ENCODE results near the gene PLLP.

Gene PLLP

GRCh38 chr16:57226701-57227621, 57.5 kb downstream of the PLLP start:
- TF ChIP-seq, protein P1, sequence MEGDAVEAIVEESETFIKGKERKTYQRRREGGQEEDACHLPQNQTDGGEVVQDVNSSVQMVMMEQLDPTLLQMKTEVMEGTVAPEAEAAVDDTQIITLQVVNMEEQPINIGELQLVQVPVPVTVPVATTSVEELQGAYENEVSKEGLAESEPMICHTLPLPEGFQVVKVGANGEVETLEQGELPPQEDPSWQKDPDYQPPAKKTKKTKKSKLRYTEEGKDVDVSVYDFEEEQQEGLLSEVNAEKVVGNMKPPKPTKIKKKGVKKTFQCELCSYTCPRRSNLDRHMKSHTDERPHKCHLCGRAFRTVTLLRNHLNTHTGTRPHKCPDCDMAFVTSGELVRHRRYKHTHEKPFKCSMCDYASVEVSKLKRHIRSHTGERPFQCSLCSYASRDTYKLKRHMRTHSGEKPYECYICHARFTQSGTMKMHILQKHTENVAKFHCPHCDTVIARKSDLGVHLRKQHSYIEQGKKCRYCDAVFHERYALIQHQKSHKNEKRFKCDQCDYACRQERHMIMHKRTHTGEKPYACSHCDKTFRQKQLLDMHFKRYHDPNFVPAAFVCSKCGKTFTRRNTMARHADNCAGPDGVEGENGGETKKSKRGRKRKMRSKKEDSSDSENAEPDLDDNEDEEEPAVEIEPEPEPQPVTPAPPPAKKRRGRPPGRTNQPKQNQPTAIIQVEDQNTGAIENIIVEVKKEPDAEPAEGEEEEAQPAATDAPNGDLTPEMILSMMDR (IDR thresholded peaks at IDR 0.05; ENCODE audit: low read depth, low read length): no peak
- no peak for DNase-seq (ENCODE audit: extremely low read depth, low read depth)

- no peak for DNase-seq (ENCODE audit: extremely low read depth, low read depth)
- TF ChIP-seq, protein P1 (IDR thresholded peaks at IDR 0.05; ENCODE audit: low read depth, low read length): no peak
Measured at GRCh38 chr16:57225978-57226377, 58.5 kb downstream of the PLLP start.

DNA sequence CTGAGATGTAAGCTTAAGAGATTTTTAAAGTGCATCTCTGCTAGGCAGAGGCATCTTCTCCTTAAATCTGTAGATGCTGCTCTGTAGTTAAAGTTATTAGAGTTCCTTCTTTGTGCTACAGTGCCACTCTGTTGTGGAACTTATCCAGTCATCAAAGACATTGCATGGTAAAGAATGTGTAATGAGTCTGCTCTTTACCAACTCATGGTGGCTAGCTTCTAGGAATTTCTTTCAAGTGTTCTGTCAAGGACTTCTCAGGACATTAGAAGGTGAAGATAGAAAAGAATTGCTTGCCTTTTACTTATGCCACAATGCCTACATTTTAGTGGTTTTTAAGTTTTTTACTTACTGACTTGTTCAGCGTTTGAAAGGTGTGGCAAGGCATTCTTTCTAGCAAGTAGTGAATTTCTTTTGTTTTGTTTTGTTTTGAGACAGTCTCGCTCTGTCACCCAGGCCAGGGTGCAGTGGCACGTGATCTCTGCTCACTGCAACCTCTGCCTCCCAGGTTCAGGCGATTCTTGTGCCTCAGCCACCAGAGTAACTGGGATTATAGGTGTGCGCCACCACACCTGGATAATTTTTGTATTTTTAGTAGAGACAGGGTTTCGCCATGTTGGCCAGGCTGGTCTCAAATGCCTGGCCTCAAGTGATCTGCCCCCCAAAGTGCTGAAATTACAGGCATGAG, 59.7 kb downstream of the PLLP start:
- DNase-seq (ENCODE audit: extremely low read depth, low read depth): no peak
- TF ChIP-seq, protein P1 (IDR thresholded peaks at IDR 0.05; ENCODE audit: low read depth, low read length): no peak

GRCh38 chr16:57223057-57223456, 61.4 kb downstream of the PLLP start:
- TF ChIP-seq, protein P1 (IDR thresholded peaks at IDR 0.05; ENCODE audit: low read depth, low read length): no peak
- DNase-seq (ENCODE audit: extremely low read depth, low read depth): no peak

DNA sequence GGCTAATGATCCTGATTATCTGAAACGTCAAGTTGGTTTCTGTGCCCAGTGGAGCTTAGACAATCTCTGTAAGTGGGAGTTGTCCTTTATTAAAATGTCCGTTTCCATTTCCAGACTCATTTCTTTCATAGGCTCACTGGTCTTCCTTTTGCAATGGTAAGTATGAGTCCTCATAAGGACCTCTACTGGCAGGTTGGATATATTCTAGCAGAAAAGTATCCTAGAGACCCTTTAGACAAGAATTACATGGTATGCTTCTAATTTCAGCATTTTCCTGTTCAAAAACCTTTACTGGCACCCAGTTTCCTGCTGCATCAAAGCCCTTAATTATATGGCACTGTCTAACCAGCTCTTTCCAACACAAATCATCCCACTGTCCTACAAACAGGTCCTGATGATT, 67.5 kb downstream of the PLLP start:
- no peak for DNase-seq (ENCODE audit: extremely low read depth, low read depth)
- TF ChIP-seq, protein P1 (IDR thresholded peaks at IDR 0.05; ENCODE audit: low read depth, low read length): no peak

DNA sequence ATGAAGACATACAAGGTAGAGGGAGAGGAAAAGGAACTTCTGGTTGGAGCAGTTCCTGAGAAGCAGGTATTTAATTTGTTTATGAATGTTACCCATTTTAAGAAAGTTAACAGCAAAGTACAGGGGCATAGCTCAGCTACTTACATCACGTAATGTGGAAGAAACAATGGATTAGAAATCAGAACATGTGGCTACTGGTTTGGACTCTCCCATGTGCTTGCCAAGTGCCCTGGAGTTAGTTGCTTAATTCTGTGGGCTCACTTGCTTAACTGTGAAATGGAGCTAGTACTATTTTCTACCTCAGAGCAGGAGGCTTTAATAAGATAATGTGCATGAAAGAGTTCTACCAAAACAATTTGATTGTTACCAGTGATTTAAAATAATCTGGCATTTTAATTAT, 71.0 kb downstream of the PLLP start:
- DNase-seq (ENCODE audit: extremely low read depth, low read depth): no peak
- TF ChIP-seq, protein P1 (IDR thresholded peaks at IDR 0.05; ENCODE audit: low read depth, low read length): no peak

GRCh38 chr16:57209780-57210179, 74.7 kb downstream of the PLLP start:
- DNase-seq (ENCODE audit: extremely low read depth, low read depth): no peak
- TF ChIP-seq, protein P1 (IDR thresholded peaks at IDR 0.05; ENCODE audit: low read depth, low read length): no peak

Measured in AG09319 (cell line).